GM12801 (cell line): ENCODE results near the gene ITPR1.

Experiments used
- CTCF ChIP-seq: IDR thresholded peaks from one replicate; pipeline ENCODE4 v1.5.1; 2011; ENCODE audit warnings: control low read depth; ENCODE audit not compliant: insufficient read length; ENCODE audit errors: extremely low read depth

Gene ITPR1

DNA sequence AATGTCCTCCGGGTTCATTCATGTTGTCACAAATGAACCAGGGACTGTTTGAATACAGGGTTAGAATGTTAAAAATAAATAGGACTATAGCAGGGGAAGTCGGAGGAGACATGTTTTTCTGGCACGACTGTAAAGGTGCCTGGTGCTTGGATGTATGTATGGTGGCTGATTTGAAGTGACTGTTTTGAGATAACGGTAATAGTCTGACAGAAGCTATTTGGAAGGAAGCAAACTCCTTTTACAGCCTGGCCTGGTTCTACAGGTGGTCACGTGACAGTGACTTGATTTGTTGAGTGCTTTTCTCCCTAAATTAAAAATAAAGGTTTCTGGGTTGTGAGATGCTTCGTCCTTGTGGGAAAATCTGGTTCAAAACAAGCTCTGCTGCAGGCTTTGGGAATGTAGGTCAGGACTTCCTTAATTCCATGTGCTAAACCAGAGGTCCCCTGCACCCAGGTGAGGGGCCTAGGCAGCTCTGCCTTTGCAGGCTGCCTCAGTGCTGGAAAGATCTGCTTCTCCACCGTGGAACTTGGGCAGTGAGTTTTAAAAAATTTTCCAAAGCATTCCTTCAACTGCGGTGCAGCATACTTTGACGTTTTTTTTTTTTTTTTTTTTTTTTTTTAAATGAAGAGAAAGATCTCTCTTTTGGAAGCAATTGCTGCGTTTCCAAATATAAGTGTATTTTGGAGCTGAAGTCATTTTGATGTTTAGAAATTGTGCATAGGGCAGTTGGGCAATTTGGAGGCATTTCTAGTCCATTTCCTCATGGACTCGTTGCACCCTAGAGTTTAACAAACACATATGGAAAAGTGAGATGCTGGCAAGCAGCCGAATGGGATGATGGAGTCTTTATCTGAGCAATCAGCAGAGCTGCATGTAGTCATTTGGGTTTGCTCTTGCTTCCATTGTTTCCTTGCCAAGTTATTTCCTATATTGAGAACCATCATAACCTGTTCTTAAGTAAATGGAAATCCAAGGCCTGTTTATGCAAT, 30.9 kb downstream of the ITPR1 start:
- TF ChIP-seq CTCF, result no peak

DNA sequence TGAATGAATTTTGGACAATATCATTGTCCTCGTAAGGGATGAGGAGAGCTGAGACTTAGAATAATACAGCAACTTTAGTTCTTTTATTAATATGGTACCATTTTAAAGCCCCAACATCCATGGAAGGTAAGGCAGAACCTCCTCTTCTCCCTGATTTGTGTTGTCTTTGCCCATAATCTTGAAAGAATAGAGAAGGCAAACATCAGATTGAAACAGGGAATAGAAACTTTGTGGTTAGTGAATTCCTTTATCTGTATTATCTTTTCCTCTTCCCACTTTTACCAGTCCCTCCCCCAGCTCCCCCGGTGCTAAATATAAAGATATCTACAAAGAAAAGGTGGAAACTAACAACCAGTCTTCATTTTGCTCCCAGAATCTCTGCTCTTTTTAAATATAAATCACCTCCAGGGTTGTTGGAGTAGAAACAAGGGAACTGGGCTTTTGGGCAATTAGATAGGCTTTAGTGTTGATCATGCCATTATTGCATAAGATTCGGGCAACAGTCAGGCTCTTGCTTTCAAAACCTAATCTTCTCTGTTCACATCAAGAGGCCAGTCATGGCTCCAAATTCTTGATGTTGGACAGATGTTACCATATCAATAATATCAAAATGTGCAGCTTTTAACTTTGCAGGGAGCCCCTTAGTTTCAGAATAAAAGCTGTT, 32.5 kb downstream of the ITPR1 start:
- TF ChIP-seq CTCF, result no peak

DNA sequence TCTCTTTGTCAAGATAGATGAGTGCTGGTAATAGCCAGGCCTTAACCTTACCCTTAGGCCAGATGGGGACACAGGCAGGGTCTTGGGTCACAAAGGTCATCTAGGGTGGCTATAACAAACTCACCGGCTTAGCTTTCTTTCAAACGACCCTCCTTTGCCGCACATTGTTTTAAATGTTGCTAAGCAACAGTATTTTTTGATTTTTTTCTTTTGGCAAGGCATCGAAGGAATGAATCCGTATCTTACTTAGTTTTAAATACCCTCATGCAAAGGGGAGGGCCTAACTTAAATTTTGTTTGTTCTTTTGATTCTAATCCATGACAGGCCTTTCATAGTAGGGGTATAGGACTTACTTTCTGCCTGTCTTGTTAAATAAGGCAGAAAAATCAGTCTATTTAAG, 35.2 kb downstream of the ITPR1 start:
- TF ChIP-seq CTCF, result no peak

- TF ChIP-seq CTCF, result no peak
Observed at GRCh38 chr3:4528819-4529600, 35.9 kb downstream of the ITPR1 start.

DNA sequence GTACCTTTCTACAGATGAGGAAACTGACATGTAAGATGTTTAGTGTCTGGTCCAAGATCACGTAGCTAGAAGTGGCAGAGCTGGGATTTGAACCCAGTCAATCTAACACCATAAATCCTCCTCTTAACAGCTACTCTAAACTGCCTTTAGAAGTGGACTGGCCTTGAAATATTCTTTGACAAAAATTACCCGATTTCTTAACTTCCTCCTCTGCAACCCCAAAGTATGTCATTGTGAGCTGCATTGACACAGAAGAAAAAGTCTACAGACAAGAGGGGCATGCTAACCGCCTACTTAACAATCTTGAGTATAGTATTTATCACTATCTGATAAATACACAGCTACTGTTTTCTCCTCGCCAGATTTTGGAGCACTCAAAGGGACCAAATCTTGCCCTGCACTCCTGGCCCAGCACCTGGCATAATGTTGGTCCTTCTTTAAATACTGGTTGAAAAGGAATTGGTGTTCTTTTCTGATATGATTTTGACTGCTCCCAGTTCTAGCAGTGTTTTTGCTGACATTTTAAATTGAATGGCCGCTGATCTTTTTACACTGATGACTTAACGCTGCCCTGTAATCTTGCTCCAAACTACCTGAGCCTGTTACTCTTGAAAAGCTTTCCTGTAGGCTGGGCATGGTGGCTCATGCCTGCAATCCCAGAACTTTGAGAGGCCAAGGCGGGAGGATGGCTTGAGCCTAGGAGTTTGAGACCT, 36.9 kb downstream of the ITPR1 start:
- TF ChIP-seq CTCF, result no peak

DNA sequence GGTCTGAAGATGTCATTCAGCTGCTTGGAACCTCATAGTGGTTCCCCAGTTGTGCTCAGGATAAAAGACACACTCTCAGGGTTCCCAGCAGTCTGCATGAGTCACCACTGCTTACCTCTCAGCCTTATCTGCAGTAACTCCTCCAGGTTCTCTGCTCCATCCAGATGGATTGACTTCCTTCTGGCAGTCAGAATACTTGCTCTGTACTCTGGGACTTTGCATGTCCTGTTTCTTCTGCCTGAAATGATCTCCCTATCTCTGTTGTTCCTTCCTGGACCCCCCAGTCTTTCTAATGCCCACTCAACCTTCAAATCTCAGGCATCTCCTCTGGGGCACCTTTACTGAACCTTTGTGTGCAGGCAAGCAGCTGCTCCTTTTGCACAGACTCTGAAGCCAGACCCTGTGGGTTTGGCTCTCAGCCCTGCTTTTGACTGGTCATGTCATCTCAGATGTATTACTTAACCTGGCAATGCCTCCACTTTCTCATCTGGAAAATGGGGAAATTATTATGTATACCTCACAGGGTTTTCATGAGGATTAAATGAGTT, 38.4 kb downstream of the ITPR1 start:
- TF ChIP-seq CTCF, result no peak
